CD4-positive, alpha-beta T cell (primary cell): Measurements from ENCODE around the gene SCN4A. TPM values are rescaled to one million over a fixed set of nuclear protein-coding genes. Genes with fewer than 3 reads are reported as not detected.
A peak's percentile ranks its signal among the peaks of the same experiment; 100 is the strongest.

Experiments used
- ATAC-seq: fragments of 200-7000 bp; cut with Tn5 transposase; one replicate; pipeline ENCODE4 v1.10.0; 2022; ENCODE audit warnings: mild to moderate bottlenecking; ENCODE audit not compliant: poor library complexity
- CTCF ChIA-PET: fragments of 350-600 bp; sonication (Branson Sonifier 250); formaldehyde crosslinking; loops from one replicate; lab custom pipeline; 2021; ENCODE audit warnings: antibody characterized with exemption, inconsistent platforms; lab: Charles Lee
- POLR2A ChIA-PET: fragments of 350-600 bp; sonication (Branson Sonifier 250); formaldehyde crosslinking; loops from one replicate; lab custom pipeline; 2021; ENCODE audit warnings: antibody characterized with exemption, inconsistent platforms; lab: Charles Lee
- DNase-seq, 14 experiments: peaks; one replicate each; pipeline ENCODE4 v3.0.0-alpha.2; 2013 to 2020; ENCODE audit warnings: mixed read lengths in 2 of 14
- H3K27ac ChIP-seq, 2 donors: one replicate each; pipeline versions ENCODE4 v1.5.1 to v1.7.0; 2013; ENCODE audit warnings: low read length in 2 of 2, low read depth in 1 of 2, mild to moderate bottlenecking in 1 of 2
- H3K27me3 ChIP-seq, 2 experiments: 1 replicate in 1 of 2; 2 replicates in 1 of 2; pipeline versions ENCODE4 v1.6.1 to v1.7.0; 2013; ENCODE audit warnings: low read length in 2 of 2, control low read depth in 1 of 2, mild to moderate bottlenecking in 1 of 2, moderate library complexity in 1 of 2; ENCODE audit not compliant: insufficient read depth in 2 of 2, control insufficient read depth in 1 of 2
- H3K36me3 ChIP-seq: one replicate; pipeline ENCODE4 v1.6.1; 2013; ENCODE audit warnings: low read length, control low read depth; ENCODE audit not compliant: insufficient read depth
- H3K4me1 ChIP-seq: one replicate; pipeline ENCODE4 v1.6.1; 2013; ENCODE audit warnings: low read length, control low read depth; ENCODE audit not compliant: insufficient read depth
- H3K4me3 ChIP-seq: one replicate; pipeline ENCODE4 v1.5.1; 2013; ENCODE audit warnings: mild to moderate bottlenecking, low read length, moderate library complexity
- H3K9me3 ChIP-seq, 2 experiments: 1 replicate in 1 of 2; 2 replicates in 1 of 2; pipeline versions ENCODE4 v1.6.1 to v1.7.0; 2013; ENCODE audit warnings: low read length in 2 of 2, mild to moderate bottlenecking in 2 of 2, control low read depth in 1 of 2, moderate library complexity in 1 of 2; ENCODE audit not compliant: control insufficient read depth in 1 of 2, insufficient read depth in 1 of 2
- H3K27ac Mint-ChIP-seq: one replicate; pipeline ENCODE4 v1.8.0; 2020; ENCODE audit warnings: mixed read lengths
- H3K27me3 Mint-ChIP-seq: one replicate; pipeline ENCODE4 v1.8.0; 2021; ENCODE audit warnings: mixed read lengths
- H3K36me3 Mint-ChIP-seq: one replicate; pipeline ENCODE4 v1.8.0; 2021; ENCODE audit warnings: low read depth, mixed read lengths
- H3K4me1 Mint-ChIP-seq: one replicate; pipeline ENCODE4 v1.8.0; 2021; ENCODE audit warnings: low read depth, mixed read lengths
- H3K4me3 Mint-ChIP-seq: one replicate; pipeline ENCODE4 v1.8.0; 2020; ENCODE audit warnings: mild to moderate bottlenecking, mixed read lengths
- H3K9me3 Mint-ChIP-seq: one replicate; pipeline ENCODE4 v1.8.0; 2020; ENCODE audit warnings: mixed read lengths
- CTCF ChIP-seq: fragments of 200-600 bp; IDR thresholded peaks from one replicate; pipeline ENCODE4 v1.8.0; 2022; ENCODE audit warnings: antibody characterized with exemption, mild to moderate bottlenecking
- intact Hi-C, 2 experiments: fragments of 100-400 bp; cut with DNase I in 1 of 2; cut with micrococcal nuclease in 1 of 2; formaldehyde crosslinking; loops; one replicate each; pipeline versions ENCODE4 v1.15.1 to v1.9.0; 2023 to 2025; cut with DNase I, micrococcal nuclease
- total RNA-seq, 174 experiments: library from RNA in 2 of 174; stranded (reverse) in 2 of 174; gene quantifications; one replicate each; pipeline ENCODE4 v1.2.3 and lab custom pipeline; 2021 to 2026

Gene SCN4A
- total RNA-seq, 2 experiments from 2014 or later = 0.03 TPM; not detected in 1

DNA sequence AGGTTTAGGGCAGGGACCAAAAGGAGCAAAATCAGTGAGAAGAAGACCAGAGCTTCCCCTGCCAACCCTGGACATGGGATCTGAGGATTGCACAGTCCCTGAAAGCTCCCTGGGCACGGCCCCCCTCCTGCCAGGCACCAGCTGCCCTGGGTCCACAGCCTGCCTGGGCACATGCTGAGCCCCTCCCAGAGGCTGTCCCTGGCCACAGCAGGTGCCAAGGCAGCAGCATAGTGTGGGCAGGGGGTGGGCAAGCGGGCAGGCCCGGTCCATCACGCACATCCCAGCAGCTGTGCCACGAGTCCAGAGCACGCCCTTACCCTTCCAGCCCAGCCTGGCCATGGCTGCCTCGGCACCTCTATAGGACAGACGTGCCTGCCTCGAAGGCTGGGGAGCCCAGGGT, 12.7 kb downstream of the SCN4A start:
- CTCF ChIA-PET = no interaction called here
- intact Hi-C loops = loop anchor here in 1 of 2 experiments (2.0 kb wide), 1 partner anchor 19 kb away; no protein-coding TSS in a partner anchor

DNA sequence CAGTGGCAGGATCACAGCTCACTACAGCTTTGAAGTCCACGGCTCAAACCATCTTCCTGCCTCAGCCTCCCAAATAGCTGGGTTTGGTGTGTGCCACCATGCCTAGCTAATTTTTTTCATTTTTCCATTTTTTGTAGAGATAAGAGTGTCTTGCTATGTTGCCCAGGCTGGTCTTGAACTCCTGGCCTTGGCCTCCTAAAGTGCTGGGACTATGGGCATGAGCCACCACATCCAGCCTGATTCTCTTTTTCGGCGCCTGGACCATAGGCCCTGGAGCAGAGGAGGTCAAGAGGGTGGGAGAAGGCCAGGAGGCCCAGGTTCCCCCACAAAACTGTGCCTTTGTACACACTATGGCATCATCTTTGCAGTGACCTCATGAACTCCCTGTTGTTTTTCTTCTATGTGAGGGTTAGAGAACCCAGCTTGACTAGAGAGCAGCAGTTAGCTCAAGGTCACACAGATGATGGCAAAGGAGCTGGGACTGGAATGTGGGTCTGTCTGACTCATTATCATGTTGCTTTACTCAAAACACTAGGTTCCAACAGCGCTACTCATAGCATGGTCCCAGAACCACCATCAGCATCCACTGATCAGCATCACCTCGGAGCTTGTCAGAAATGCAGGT, 16.3 kb downstream of the SCN4A start:
- Mint-ChIP-seq H3K4me3 (no peak overlapping the region), H3K4me1 (peaks cover 29% of the 10 kb centered on the region), H3K36me3 (no peaks in the 10 kb centered on the region), H3K27ac (peak overlapping the region; percentile 70), H3K27me3 (no peaks in the 10 kb centered on the region), H3K9me3 (no peaks in the 10 kb centered on the region)
- H3K36me3 ChIP-seq = no peaks in the 10 kb centered on the region
- DNase-seq (no peak), ATAC-seq (no peak)
- POLR2A ChIA-PET = interaction anchor here (1.1 kb wide), 1 partner anchor 61 kb away, joined by 3 read pairs; no protein-coding TSS in a partner anchor
- CTCF ChIA-PET = no interaction called here
- H3K27ac ChIP-seq = no peak overlapping the region
- H3K4me1 ChIP-seq = peaks cover 24% of the 10 kb centered on the region
- TF ChIP-seq CTCF = no peak
- H3K9me3 ChIP-seq = no peaks in the 10 kb centered on the region
- H3K27me3 ChIP-seq = no peaks in the 10 kb centered on the region
- H3K4me3 ChIP-seq = no peak overlapping the region
- intact Hi-C loops = no loop called here

More for the DNA sequence above, 12.7 kb downstream of the SCN4A start:
- no peak overlapping the region for H3K27ac ChIP-seq
- no peak for TF ChIP-seq CTCF
- H3K9me3 ChIP-seq = no peaks in the 10 kb centered on the region
- Mint-ChIP-seq H3K36me3 (no peaks in the 10 kb centered on the region), H3K9me3 (no peaks in the 10 kb centered on the region), H3K4me1 (peaks cover 16% of the 10 kb centered on the region), H3K4me3 (no peak overlapping the region), H3K27ac (no peak overlapping the region), H3K27me3 (no peaks in the 10 kb centered on the region)
- no peaks in the 10 kb centered on the region for H3K27me3 ChIP-seq
- no peak overlapping the region for H3K4me3 ChIP-seq
- POLR2A ChIA-PET = no interaction called here
- peaks cover 5% of the 10 kb centered on the region for H3K4me1 ChIP-seq
- no peak for ATAC-seq
- no peak for DNase-seq
- no peaks in the 10 kb centered on the region for H3K36me3 ChIP-seq

DNA sequence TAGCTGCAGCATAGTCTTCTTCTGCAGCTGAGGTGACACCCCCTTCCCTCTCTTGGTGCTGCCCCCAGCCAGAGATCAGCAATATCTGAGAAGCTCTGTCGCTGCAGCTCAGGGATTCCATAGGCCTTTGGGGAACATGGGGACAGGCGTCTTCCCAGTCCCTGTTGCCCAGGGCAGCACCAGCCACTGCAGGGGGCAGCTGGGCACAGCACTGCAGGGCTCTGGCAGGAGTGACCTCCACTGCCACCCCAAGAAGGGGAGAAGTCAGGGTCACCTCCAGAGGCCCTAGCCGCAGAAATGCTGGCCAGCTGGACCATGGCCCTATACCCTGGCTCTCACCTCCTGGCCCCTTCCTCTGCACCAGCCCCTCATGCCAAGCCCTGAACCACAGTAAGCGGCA, 16.9 kb downstream of the SCN4A start:
- H3K27ac ChIP-seq = no peak overlapping the region
- Mint-ChIP-seq H3K4me1 (peaks cover 33% of the 10 kb centered on the region), H3K27ac (peak overlapping the region; percentile 70), H3K9me3 (no peaks in the 10 kb centered on the region), H3K27me3 (no peaks in the 10 kb centered on the region), H3K4me3 (no peak overlapping the region), H3K36me3 (no peaks in the 10 kb centered on the region)
- DNase-seq (no peak), ATAC-seq (no peak)
- no peak for TF ChIP-seq CTCF
- H3K9me3 ChIP-seq = no peaks in the 10 kb centered on the region
- H3K27me3 ChIP-seq = no peaks in the 10 kb centered on the region
- ChIA-PET POLR2A (interaction anchor here (1.1 kb wide), 1 partner anchor 62 kb away, joined by 3 read pairs; no protein-coding TSS in a partner anchor), CTCF (no interaction called here)
- no peaks in the 10 kb centered on the region for H3K36me3 ChIP-seq
- peaks cover 20% of the 10 kb centered on the region for H3K4me1 ChIP-seq
- no peak overlapping the region for H3K4me3 ChIP-seq
- intact Hi-C loops = no loop called here
